ENCODE data around the gene UBE2N.

UBE2N gene

DNA sequence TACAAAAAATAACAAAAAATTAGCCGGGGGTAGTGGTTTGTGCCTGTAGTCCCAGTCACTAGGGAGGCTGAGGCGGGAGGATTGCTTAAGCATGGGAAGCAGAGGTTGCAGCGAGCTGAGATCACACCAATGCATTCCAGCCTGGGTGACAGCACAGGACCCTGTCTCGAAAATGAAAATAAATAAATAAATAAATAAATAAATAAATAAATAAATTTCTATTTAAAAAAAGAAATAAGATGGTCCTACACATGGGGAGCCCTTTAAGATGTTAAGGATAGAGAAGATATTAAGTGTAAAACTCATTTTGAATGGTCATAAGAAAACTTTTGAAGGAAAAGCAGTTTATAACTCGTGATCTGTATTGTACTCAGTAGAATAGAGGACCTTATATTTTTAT is 17.4 kb upstream of the UBE2N start:
- no peak for DNase-seq (ENCODE audit: low read depth)
- H3K4me3 ChIP-seq (ENCODE audit: low read length): no peak overlapping the region
- TF ChIP-seq CTCF (conservative IDR thresholded peaks at IDR 0.05; ENCODE audit: low read length): no peak

DNA sequence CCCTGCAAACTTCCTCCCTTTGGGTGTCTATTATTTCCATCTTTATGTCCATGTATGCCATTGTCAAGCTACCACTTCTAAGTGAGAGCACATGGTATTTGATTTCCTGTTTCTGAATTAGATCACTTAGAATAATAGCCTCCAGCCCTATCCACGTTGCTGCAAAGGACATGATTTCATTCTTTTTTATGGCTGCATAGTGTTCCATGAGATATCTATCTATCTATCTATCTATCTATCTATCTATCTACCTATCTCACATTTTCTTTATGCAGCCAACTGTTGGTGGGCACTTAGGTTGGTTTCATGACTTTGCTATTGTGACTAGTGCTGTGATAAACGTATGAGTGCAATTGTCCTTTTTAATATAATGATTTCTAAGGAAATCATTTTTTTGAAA is 14.3 kb upstream of the UBE2N start:
- H3K4me3 ChIP-seq (ENCODE audit: low read length): no peak overlapping the region
- DNase-seq (ENCODE audit: low read depth): no peak
- no peak for TF ChIP-seq CTCF (conservative IDR thresholded peaks at IDR 0.05; ENCODE audit: low read length)

DNA sequence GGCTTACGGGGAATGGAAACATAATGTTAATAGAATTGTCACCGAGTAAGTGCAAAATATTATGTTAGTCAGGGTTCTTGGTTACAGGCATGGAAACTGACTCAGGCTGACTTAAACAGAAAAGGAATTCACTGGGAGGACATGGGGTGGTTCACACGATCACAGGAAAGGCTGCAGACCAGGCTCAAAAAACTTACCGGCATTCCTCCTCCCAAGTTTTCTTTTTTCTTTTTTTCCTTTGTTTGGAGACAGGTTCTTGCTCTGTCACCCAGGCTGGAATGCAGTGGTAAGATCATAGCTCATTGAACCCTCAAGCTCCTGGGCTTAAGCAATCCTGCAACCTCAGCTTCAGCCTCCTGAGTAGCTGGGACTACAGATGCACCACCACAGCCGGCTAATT is 11.9 kb upstream of the UBE2N start:
- DNase-seq (ENCODE audit: low read depth): peak; percentile 69
- no peak overlapping the region for H3K4me3 ChIP-seq (ENCODE audit: low read length)
- no peak for TF ChIP-seq CTCF (conservative IDR thresholded peaks at IDR 0.05; ENCODE audit: low read length)

DNA sequence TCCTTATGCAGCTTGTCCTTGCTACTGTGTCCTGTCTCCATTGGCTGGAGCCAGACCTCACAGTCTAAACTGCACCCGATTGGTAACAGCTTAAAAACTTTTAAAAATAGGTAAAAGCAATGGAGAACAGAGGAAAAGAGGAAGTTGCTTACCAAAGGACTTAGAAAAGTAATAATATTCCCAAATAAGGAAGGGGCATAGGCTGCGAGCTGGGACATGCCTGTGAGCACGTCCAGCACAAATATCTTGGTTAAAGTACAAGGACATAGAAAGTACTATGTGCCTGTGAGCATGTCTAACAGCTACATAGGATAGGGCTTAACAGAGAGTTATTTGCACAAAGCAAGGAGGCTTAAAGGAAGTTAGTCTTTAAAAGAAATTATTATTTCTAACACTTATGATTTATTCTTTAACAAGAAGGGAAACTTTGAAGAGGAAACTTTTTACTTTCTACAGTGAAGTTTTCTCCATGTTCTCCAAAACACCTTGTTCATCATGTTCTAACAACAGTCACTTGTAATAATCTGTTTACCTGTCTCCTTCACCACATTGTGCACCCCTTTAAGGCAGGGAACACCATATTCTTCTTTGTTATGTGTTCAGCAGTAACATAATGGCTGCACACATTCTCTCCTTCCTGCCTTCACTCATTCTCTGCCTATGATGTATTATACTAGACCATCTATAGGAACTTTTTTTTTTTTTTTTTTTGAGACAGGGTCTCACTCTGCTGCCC is 9.8 kb upstream of the UBE2N start:
- H3K4me3 ChIP-seq (ENCODE audit: low read length): no peak overlapping the region
- no peak for DNase-seq (ENCODE audit: low read depth)
- no peak for TF ChIP-seq CTCF (conservative IDR thresholded peaks at IDR 0.05; ENCODE audit: low read length)

GRCh38 chr12:93449277-93449676 is 7.5 kb upstream of the UBE2N start:
- TF ChIP-seq CTCF (conservative IDR thresholded peaks at IDR 0.05; ENCODE audit: low read length): no peak
- H3K4me3 ChIP-seq (ENCODE audit: low read length): no peak overlapping the region
- no peak for DNase-seq (ENCODE audit: low read depth)

DNA sequence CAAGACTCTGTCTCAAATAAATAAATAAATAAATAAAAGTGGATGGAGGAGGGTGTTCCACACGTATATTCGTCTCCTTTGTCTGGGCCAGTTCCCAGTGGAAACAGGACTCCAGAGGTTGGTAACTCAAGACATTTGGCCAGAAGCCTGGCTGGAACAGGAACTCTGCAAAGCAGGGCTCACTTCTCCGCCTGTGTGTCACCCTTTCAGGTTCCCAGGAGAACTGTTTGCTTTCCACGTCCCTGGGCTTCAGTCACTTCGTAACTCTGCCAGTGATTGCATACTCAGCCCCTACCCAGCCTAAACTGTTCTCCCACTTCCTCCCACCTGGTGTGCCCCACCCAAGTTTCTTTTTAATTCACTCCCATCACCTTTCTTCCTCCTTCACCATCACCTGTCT is 7.0 kb upstream of the UBE2N start:
- DNase-seq (ENCODE audit: low read depth): no peak
- TF ChIP-seq CTCF (conservative IDR thresholded peaks at IDR 0.05; ENCODE audit: low read length): no peak
- no peak overlapping the region for H3K4me3 ChIP-seq (ENCODE audit: low read length)

DNA sequence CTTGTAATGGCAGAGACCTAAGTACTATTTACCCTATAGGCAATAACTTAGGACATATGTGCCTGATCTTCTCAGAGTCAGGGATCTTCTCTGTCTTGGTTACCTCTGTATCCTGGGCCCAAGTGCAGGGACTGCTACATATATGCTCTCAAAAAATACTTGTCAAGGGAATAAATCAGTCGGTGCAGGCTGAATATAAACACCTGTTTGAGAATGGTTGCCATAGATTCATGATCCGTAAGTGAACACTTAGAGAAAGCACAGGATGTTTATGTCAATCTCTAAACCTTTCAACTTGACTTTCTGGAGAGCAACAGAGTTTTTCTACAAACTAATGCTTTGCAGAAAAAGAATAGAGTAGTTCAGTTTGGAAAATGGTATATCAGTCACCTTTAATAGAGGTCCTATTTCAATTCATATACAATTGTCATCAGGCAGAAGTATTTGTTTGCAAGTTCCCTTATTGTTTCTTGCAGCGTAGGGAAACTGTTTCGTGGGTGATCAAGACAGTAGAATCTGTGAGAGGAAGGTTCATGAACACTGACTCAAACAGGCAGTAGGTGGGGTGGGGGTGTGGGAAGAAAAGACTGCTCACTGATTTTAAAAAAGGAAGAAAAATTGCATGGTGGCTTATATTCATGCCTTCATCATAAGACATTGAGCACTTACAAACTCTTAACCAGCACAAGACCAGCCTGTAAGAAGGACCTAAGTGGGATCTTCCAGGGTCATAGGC is 6.0 kb upstream of the UBE2N start:
- no peak overlapping the region for H3K4me3 ChIP-seq (ENCODE audit: low read length)
- no peak for TF ChIP-seq CTCF (conservative IDR thresholded peaks at IDR 0.05; ENCODE audit: low read length)
- no peak for DNase-seq (ENCODE audit: low read depth)
